Mesenchymal stem cell (in vitro differentiated cells and primary cell): ENCODE data around the gene AIPL1.

ENCODE experiments used
- DNase-seq: peaks from one replicate; pipeline ENCODE4 v3.0.0-alpha.2; 2013
- H2AFZ ChIP-seq: one replicate; pipeline ENCODE4 v1.6.1; 2013; ENCODE audit warnings: low read depth, mild to moderate bottlenecking, control low read depth, inconsistent platforms, low read length, moderate library complexity
- H2AK5ac ChIP-seq: 2 replicates; pipeline ENCODE4 v1.6.1; 2013; ENCODE audit warnings: low read length, moderate library complexity, mild to moderate bottlenecking, inconsistent platforms; ENCODE audit not compliant: severe bottlenecking
- H2BK120ac ChIP-seq: one replicate; pipeline ENCODE4 v1.6.1; 2013; ENCODE audit warnings: low read depth, mild to moderate bottlenecking, inconsistent platforms, low read length, moderate library complexity
- H2BK12ac ChIP-seq, 2 experiments: one replicate each; pipeline ENCODE4 v1.6.1; 2013; ENCODE audit warnings: inconsistent platforms in 2 of 2, low read length in 2 of 2, mild to moderate bottlenecking in 2 of 2, moderate library complexity in 2 of 2, control low read depth in 1 of 2
- H2BK15ac ChIP-seq: one replicate; pipeline ENCODE4 v1.6.1; 2013; ENCODE audit warnings: mild to moderate bottlenecking, low read depth, inconsistent platforms; ENCODE audit not compliant: poor library complexity, severe bottlenecking
- H2BK5ac ChIP-seq: 2 replicates; pipeline ENCODE4 v1.6.1; 2013; ENCODE audit warnings: low read depth, mild to moderate bottlenecking, low read length, control low read depth, inconsistent platforms; ENCODE audit not compliant: poor library complexity, severe bottlenecking
- H3K14ac ChIP-seq, 2 experiments: one replicate each; pipeline ENCODE4 v1.6.1; 2013; ENCODE audit warnings: inconsistent platforms in 2 of 2, low read length in 2 of 2, control low read depth in 1 of 2, mild to moderate bottlenecking in 1 of 2, moderate library complexity in 1 of 2
- H3K18ac ChIP-seq, 2 experiments: one replicate each; pipeline ENCODE4 v1.6.1; 2013; ENCODE audit warnings: inconsistent platforms in 2 of 2, low read length in 2 of 2, control low read depth in 1 of 2, low read depth in 1 of 2, mild to moderate bottlenecking in 1 of 2
- H3K23ac ChIP-seq, 2 experiments: one replicate each; pipeline ENCODE4 v1.6.1; 2013; ENCODE audit warnings: inconsistent platforms in 2 of 2, low read length in 2 of 2, mild to moderate bottlenecking in 2 of 2, moderate library complexity in 2 of 2, control low read depth in 1 of 2
- H3K27ac ChIP-seq: 2 replicates; pipeline ENCODE4 v1.5.1; 2013; ENCODE audit warnings: mild to moderate bottlenecking, moderate library complexity, low read length, control low read depth, inconsistent platforms; ENCODE audit not compliant: poor library complexity, severe bottlenecking
- H3K27me3 ChIP-seq, 2 experiments: 2 replicates each; pipeline versions ENCODE4 v1.6.1 to v1.7.0; 2013; ENCODE audit warnings: low read length in 2 of 2, mild to moderate bottlenecking in 2 of 2, moderate library complexity in 2 of 2, control low read depth in 1 of 2, inconsistent platforms in 1 of 2; ENCODE audit not compliant: control insufficient read depth in 1 of 2, insufficient read depth in 1 of 2
- H3K36me3 ChIP-seq, 2 experiments: 2 replicates each; pipeline versions ENCODE4 v1.6.1 to v1.7.0; 2013; ENCODE audit warnings: low read length in 2 of 2, control low read depth in 1 of 2, inconsistent platforms in 1 of 2, low read depth in 1 of 2, mild to moderate bottlenecking in 1 of 2; ENCODE audit not compliant: insufficient read depth in 2 of 2, control insufficient read depth in 1 of 2
- H3K4ac ChIP-seq, 2 experiments: one replicate each; pipeline ENCODE4 v1.6.1; 2013; ENCODE audit warnings: inconsistent platforms in 2 of 2, low read length in 2 of 2, mild to moderate bottlenecking in 2 of 2, moderate library complexity in 2 of 2, control low read depth in 1 of 2, low read depth in 1 of 2
- H3K4me1 ChIP-seq: 2 replicates; pipeline ENCODE4 v1.6.1; 2013; ENCODE audit warnings: low read depth, low read length, control low read depth; ENCODE audit not compliant: control insufficient read depth, insufficient read depth
- H3K4me2 ChIP-seq: 2 replicates; pipeline ENCODE4 v1.6.1; 2013; ENCODE audit warnings: low read length, mild to moderate bottlenecking, inconsistent platforms; ENCODE audit not compliant: poor library complexity, severe bottlenecking
- H3K4me3 ChIP-seq, 2 experiments: 2 replicates each; pipeline versions ENCODE4 v1.5.1 to v1.7.0; 2013; ENCODE audit warnings: low read length in 2 of 2, mild to moderate bottlenecking in 2 of 2, control low read depth in 1 of 2, low read depth in 1 of 2; ENCODE audit not compliant: insufficient read depth in 1 of 2
- H3K79me1 ChIP-seq: replicated peaks from 2 replicates; pipeline ENCODE4 v1.6.1; 2013; ENCODE audit warnings: mild to moderate bottlenecking, control low read depth, low read length, inconsistent platforms; ENCODE audit not compliant: poor library complexity, severe bottlenecking
- H3K9ac ChIP-seq: 2 replicates; pipeline ENCODE4 v1.7.0; 2013; ENCODE audit warnings: mild to moderate bottlenecking, low read length, moderate library complexity
- H3K9me3 ChIP-seq: 2 replicates; pipeline ENCODE4 v1.7.0; 2013; ENCODE audit warnings: mild to moderate bottlenecking, low read length; ENCODE audit not compliant: control insufficient read depth
- H4K8ac ChIP-seq: one replicate; pipeline ENCODE4 v1.6.1; 2013; ENCODE audit warnings: inconsistent platforms, mild to moderate bottlenecking, low read length, moderate library complexity
- H4K91ac ChIP-seq: one replicate; pipeline ENCODE4 v1.6.1; 2013; ENCODE audit warnings: mild to moderate bottlenecking, low read length, inconsistent platforms
- WGBS: methylation state at CpG from one replicate; pipeline ENCODE4 v1.1.7; 2013; ENCODE audit warnings: mixed read lengths; 5-methylcytosine and 5-hydroxymethylcytosine counted together

The AIPL1 gene

GRCh38 chr17:6408276-6408675, 26.6 kb downstream of the AIPL1 start:
- Histone ChIP-seq H3K14ac (no peak overlapping the region), H2BK12ac (no peak overlapping the region), H3K27ac (no peak overlapping the region), H3K9me3 (no peaks in the 10 kb centered on the region), H3K36me3 (no peaks in the 10 kb centered on the region), H3K4me2 (no peak overlapping the region), H3K18ac (no peak overlapping the region), H3K9ac (no peak overlapping the region), H3K27me3 (peaks cover 6 to 40% of the 10 kb centered on the region in 2 experiments), H3K23ac (no peak overlapping the region), H2AFZ (no peak overlapping the region), H3K4me3 (no peak overlapping the region), H2AK5ac (no peak overlapping the region), H3K79me1 (no peaks in the 10 kb centered on the region), H2BK5ac (no peak overlapping the region), H4K91ac (no peak overlapping the region), H2BK120ac (no peak overlapping the region), H4K8ac (no peak overlapping the region), H2BK15ac (no peak overlapping the region), H3K4ac (no peak overlapping the region), H3K4me1 (no peaks in the 10 kb centered on the region)
- DNase-seq = no peak
- WGBS = 81% methylated on average over 6 of the region's 6 CpGs

- no peak overlapping the region for H2BK15ac ChIP-seq
- peaks cover 0 to 57% of the 10 kb centered on the region in 2 experiments for H3K27me3 ChIP-seq
- no peak overlapping the region for H4K8ac ChIP-seq
- H2AFZ ChIP-seq = no peak overlapping the region
- no peaks in the 10 kb centered on the region for H3K79me1 ChIP-seq
- no peak overlapping the region for H2BK12ac ChIP-seq
- no peak overlapping the region for H3K18ac ChIP-seq
- no peak overlapping the region for H2BK5ac ChIP-seq
- H3K14ac ChIP-seq = no peak overlapping the region
- H2AK5ac ChIP-seq = no peak overlapping the region
- no peak overlapping the region for H3K27ac ChIP-seq
- no peaks in the 10 kb centered on the region for H3K36me3 ChIP-seq
- no peak overlapping the region for H2BK120ac ChIP-seq
- no peak overlapping the region for H3K9ac ChIP-seq
- no peak for DNase-seq
- WGBS = 78% methylated on average over 5 of the region's 6 CpGs
- no peak overlapping the region for H3K4ac ChIP-seq
- H4K91ac ChIP-seq = no peak overlapping the region
- peaks cover 12% of the 10 kb centered on the region for H3K9me3 ChIP-seq
- H3K4me3 ChIP-seq = no peak overlapping the region
- no peaks in the 10 kb centered on the region for H3K4me1 ChIP-seq
- no peak overlapping the region for H3K23ac ChIP-seq
- no peak overlapping the region for H3K4me2 ChIP-seq
Observed at GRCh38 chr17:6402258-6402657, 32.7 kb downstream of the AIPL1 start.

GRCh38 chr17:6398955-6399354, 36.0 kb downstream of the AIPL1 start:
- no CpG with 5 or more reads among the region's 2 CpGs for WGBS
- H3K23ac ChIP-seq = no peak overlapping the region

GRCh38 chr17:6394055-6394606, 40.8 kb downstream of the AIPL1 start:
- DNase-seq = no peak
- 60% methylated on average over 8 of the region's 8 CpGs for WGBS
- Histone ChIP-seq H2BK5ac (no peak overlapping the region), H3K9ac (no peak overlapping the region), H4K8ac (no peak overlapping the region), H3K27me3 (peaks cover 8 to 32% of the 10 kb centered on the region in 2 experiments), H3K79me1 (no peaks in the 10 kb centered on the region), H2AFZ (no peak overlapping the region), H3K9me3 (peaks cover 3% of the 10 kb centered on the region), H2AK5ac (no peak overlapping the region), H3K4me1 (no peaks in the 10 kb centered on the region), H3K4me2 (no peak overlapping the region), H3K36me3 (no peaks in the 10 kb centered on the region), H3K18ac (no peak overlapping the region), H2BK15ac (no peak overlapping the region), H3K14ac (no peak overlapping the region), H2BK120ac (no peak overlapping the region), H2BK12ac (no peak overlapping the region), H3K27ac (no peak overlapping the region), H3K4ac (no peak overlapping the region), H3K23ac (no peak overlapping the region), H3K4me3 (no peak overlapping the region), H4K91ac (no peak overlapping the region)

More at GRCh38 chr17:6398955-6399354, 36.0 kb downstream of the AIPL1 start:
- no peak overlapping the region for H4K91ac ChIP-seq
- no peak overlapping the region for H2AK5ac ChIP-seq
- H3K18ac ChIP-seq = no peak overlapping the region
- H3K4me1 ChIP-seq = no peaks in the 10 kb centered on the region
- peaks cover 12% of the 10 kb centered on the region for H3K9me3 ChIP-seq
- DNase-seq = no peak
- no peak overlapping the region for H3K4ac ChIP-seq
- no peak overlapping the region for H3K27ac ChIP-seq
- no peak overlapping the region for H3K4me2 ChIP-seq
- peaks cover 6 to 53% of the 10 kb centered on the region in 2 experiments for H3K27me3 ChIP-seq
- H2BK15ac ChIP-seq = no peak overlapping the region
- no peak overlapping the region for H2BK12ac ChIP-seq
- no peak overlapping the region for H3K4me3 ChIP-seq
- no peak overlapping the region for H2AFZ ChIP-seq
- H2BK5ac ChIP-seq = no peak overlapping the region
- no peak overlapping the region for H4K8ac ChIP-seq
- no peaks in the 10 kb centered on the region for H3K79me1 ChIP-seq
- H3K36me3 ChIP-seq = no peaks in the 10 kb centered on the region
- H3K14ac ChIP-seq = no peak overlapping the region
- no peak overlapping the region for H2BK120ac ChIP-seq
- no peak overlapping the region for H3K9ac ChIP-seq
